Activated T-helper 1 cell treated with anti-CD3 and anti-CD28 coated beads, Interleukin-12 subunit alpha, Interleukin-12 subunit beta, Interleukin-2, Interleukin-4 antibody, amounts not matched to agents 30 ng/mL and 10 ng/mL and 1 ng/mL, durations not matched to agents 14 hours and 24 hours and 36 hours (primary cell): ENCODE results near the gene CD7. TPM values are rescaled to one million over a fixed set of nuclear protein-coding genes. Genes with fewer than 3 reads are reported as not detected.

Experiments used
- DNase-seq: peaks from one replicate; pipeline ENCODE4 v3.0.0; 2021; ENCODE audit warnings: low spot score
- H3K27ac Mint-ChIP-seq: one replicate; pipeline ENCODE4 v1.8.0; 2021; ENCODE audit warnings: mild to moderate bottlenecking, mixed read lengths
- H3K27me3 Mint-ChIP-seq: one replicate; pipeline ENCODE4 v1.8.0; 2022; ENCODE audit warnings: mild to moderate bottlenecking, moderate library complexity, mixed read lengths; ENCODE audit not compliant: insufficient read depth
- H3K36me3 Mint-ChIP-seq: one replicate; pipeline ENCODE4 v1.8.0; 2021; ENCODE audit warnings: low read depth, mixed read lengths
- H3K4me1 Mint-ChIP-seq: one replicate; pipeline ENCODE4 v1.8.0; 2021; ENCODE audit warnings: low read depth, mixed read lengths
- H3K4me3 Mint-ChIP-seq: one replicate; pipeline ENCODE4 v1.8.0; 2021; ENCODE audit warnings: mild to moderate bottlenecking, moderate library complexity, mixed read lengths
- H3K9me3 Mint-ChIP-seq: one replicate; pipeline ENCODE4 v1.8.0; 2021; ENCODE audit warnings: mixed read lengths
- intact Hi-C: fragments of 100-400 bp; cut with micrococcal nuclease; formaldehyde crosslinking; loops from one replicate; pipeline ENCODE4 v1.15.1; 2024
- total RNA-seq: library from RNA; stranded (reverse); gene quantifications from 2 replicates; pipeline ENCODE4 v1.2.3, GENCODE V29; 2022

Gene CD7
- total RNA-seq, 1 donor from 2014 or later, result 455 TPM

DNA sequence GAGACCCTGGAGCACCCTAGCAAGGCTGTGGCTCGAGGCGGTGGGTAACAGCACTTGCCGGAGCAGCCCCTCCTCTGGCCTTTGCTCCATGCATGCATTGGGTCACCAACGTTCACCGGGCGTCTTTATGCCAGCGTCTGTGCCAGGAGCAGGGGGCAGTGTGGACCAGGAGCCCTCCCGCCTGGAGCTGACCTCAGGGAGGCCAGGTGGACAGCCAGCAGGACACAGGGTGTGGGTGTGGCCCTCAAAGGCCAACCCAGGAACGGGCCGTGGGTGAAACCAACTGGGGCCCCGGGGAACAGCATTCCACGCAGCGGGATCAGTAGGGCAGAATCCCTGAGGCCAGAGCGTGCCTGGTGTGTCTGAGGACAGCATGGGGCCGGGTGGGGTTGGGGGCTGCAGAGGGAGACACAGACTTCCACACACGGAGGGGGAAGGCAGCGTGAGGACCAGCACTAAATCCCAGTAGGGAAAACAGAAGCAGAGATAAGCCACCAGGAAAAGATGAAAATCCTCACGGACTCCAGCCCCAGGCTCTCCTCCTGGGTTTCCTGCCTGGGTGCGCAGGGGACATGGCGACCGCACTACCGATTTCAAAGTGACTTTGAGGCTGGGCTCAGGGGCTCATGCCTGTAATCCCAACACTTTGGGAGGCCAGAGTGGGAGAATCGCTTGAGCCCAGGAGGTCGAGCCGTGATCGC lies 2.9 kb upstream of the CD7 start:
- H3K4me3 Mint-ChIP-seq, result peak overlapping the region; percentile 51
- H3K9me3 Mint-ChIP-seq, result no peaks in the 10 kb centered on the region
- H3K27me3 Mint-ChIP-seq, result no peaks in the 10 kb centered on the region
- intact Hi-C loops, result no loop called here
- peak overlapping the region; percentile 99 for H3K27ac Mint-ChIP-seq
- peaks cover 19% of the 10 kb centered on the region for H3K36me3 Mint-ChIP-seq
- H3K4me1 Mint-ChIP-seq, result peaks cover 18% of the 10 kb centered on the region
- no peak for DNase-seq

DNA sequence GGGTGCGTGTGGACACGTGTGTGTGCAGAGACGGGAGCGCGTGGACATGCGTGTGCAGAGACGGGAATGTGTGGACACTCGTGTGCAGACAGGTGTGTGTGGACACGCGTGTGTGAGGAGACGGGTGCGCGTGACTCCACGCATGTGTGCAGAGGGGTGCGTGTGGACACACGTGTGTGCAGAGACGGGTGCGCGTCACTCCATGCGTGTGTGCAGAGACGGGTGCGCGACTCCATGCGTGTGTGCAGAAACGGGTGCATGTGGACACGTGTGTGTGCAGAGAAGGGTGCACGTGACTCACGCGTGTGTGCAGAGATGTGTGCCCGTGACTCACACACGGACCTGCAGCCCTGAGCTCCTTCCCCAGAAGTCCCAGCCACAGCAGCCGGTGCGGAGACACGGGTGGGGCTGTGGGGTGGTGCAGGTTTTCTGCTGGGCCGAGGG lies 2.2 kb upstream of the CD7 start:
- no peaks in the 10 kb centered on the region for H3K27me3 Mint-ChIP-seq
- H3K4me3 Mint-ChIP-seq, result no peak overlapping the region
- no peak for DNase-seq
- peaks cover 15% of the 10 kb centered on the region for H3K36me3 Mint-ChIP-seq
- H3K4me1 Mint-ChIP-seq, result peaks cover 13% of the 10 kb centered on the region
- peak overlapping the region; percentile 99 for H3K27ac Mint-ChIP-seq
- intact Hi-C loops, result no loop called here
- H3K9me3 Mint-ChIP-seq, result no peaks in the 10 kb centered on the region

GRCh38 chr17:82318772-82319606 lies 1.6 kb upstream of the CD7 start:
- Mint-ChIP-seq H3K4me1 (peaks cover 10% of the 10 kb centered on the region), H3K9me3 (no peaks in the 10 kb centered on the region), H3K4me3 (no peak overlapping the region), H3K27me3 (no peaks in the 10 kb centered on the region), H3K36me3 (peaks cover 17% of the 10 kb centered on the region), H3K27ac (no peak overlapping the region)
- intact Hi-C loops, result no loop called here
- DNase-seq, result no peak

DNA sequence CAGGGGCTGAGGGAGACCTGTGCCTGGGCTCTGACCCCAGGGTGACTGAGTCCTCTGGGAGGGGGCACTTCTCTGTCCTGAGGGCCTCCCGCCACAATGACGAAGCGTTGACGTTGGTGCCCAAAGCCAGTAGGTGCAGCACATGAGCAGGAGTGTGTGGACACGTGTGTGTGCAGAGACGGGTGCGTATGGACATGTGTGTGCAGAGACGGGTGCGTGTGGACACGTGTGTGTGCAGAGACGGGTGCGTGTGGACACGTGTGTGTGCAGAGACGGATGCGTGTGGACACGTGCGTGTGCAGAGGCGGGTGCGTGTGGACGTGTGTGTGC lies 726 bp upstream of the CD7 start:
- intact Hi-C loops, result no loop called here
- Mint-ChIP-seq H3K27me3 (no peaks in the 10 kb centered on the region), H3K27ac (no peak overlapping the region), H3K36me3 (peaks cover 22% of the 10 kb centered on the region), H3K9me3 (no peaks in the 10 kb centered on the region), H3K4me3 (no peak overlapping the region), H3K4me1 (peaks cover 10% of the 10 kb centered on the region)
- no peak for DNase-seq

DNA sequence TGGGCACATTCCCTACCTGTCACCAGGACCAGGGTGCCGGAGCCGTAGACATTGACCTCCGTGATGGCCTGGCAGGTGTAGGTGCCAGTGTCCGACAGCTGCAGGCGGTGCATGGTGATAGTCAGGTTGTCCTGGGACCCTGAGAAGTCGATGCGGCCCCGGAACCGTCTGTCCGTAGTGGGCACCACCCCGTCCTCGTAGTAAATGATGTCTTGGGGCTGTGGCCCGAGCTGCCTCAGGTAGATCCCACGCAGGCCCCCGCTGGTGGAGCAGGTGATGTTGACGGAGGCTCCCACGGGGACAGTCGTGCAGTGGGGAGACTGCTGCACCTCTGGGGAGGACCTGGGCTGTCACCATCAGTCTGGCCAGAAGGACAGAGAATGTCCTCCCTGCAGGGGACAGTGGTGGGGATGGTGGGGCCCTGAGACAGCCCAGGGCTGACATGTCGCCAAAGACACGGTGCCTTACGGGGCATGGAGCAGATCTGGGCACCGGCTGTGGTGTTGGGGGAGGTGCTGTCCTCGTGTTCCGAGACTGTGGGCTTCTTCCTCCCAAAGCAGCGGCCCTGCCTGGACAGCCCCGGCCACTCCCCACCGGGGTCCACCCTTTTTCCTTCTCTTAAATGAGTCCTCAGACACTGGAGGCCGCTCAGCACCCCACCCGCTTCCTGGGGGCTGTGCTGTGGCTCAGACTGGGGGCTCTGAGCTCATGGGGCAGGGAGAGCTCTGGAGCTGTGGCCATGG lies 586 bp downstream of the CD7 start:
- H3K36me3 Mint-ChIP-seq, result peaks cover 22% of the 10 kb centered on the region
- no peaks in the 10 kb centered on the region for H3K9me3 Mint-ChIP-seq
- no peak overlapping the region for H3K27ac Mint-ChIP-seq
- intact Hi-C loops, result loop anchor here (1.0 to 2.0 kb wide), 3 partner anchors 11 to 44 kb away; partner anchors contain the start of gene CSNK1D
- peak overlapping the region; percentile 97 for H3K4me3 Mint-ChIP-seq
- peaks cover 10% of the 10 kb centered on the region for H3K4me1 Mint-ChIP-seq
- DNase-seq, result no peak
- H3K27me3 Mint-ChIP-seq, result no peaks in the 10 kb centered on the region

- H3K27ac Mint-ChIP-seq, result no peak overlapping the region
- H3K9me3 Mint-ChIP-seq, result no peaks in the 10 kb centered on the region
- peaks cover 18% of the 10 kb centered on the region for H3K36me3 Mint-ChIP-seq
- H3K4me3 Mint-ChIP-seq, result peak overlapping the region; percentile 97
- H3K27me3 Mint-ChIP-seq, result no peaks in the 10 kb centered on the region
- intact Hi-C loops, result loop anchor here (2.0 kb wide), 2 partner anchors 13 to 43 kb away; partner anchors contain the start of gene CSNK1D
- H3K4me1 Mint-ChIP-seq, result peaks cover 5% of the 10 kb centered on the region
- DNase-seq, result peak; percentile 31
These were observed 1.6 kb downstream of the CD7 start for GRCh38 chr17:82315703-82316358.

DNA sequence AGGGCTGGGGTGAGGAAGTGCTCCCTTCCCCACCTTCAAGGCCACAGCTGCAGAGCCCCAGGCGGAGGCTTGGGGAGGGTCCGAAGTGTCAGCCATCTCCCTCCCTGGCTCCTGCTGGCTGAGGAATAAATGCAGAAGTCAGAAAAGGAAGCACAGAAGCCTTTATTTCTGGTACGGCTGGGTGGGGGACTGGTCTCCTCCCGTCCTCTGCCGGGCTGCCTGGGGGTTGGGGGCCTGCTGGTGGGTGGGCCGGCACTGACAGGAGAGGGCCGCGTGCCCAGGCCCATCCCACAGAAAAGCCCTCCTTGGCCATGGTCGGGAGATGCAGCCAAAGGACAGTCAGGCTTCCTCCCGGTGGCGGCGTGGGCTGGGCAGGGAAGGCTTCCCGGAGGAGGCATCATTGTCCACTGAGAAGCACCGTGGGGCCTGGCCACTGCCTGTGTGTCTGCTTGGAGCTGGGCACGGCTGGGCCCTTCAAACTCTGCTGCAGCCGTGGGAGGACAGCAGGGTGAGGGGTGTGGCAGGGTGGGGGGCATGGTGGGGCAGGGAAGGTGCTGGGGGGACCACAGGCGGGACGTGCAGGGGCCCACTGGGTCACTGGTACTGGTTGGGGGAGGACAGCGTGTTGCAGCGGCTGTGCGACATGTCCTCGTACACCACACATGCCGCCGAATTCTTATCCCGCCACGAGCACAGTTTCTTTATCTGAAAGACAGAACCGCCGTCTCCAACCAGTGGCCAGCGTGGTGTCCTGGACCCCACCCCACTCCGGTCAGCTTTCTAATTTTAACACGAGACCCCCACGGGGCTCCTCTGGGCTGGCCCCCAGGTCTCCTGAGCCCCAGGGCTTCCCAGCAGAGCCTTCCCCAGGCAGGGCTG lies 2.4 kb downstream of the CD7 start:
- peak overlapping the region; percentile 97 for H3K4me3 Mint-ChIP-seq
- DNase-seq, result no peak
- H3K27ac Mint-ChIP-seq, result no peak overlapping the region
- no peaks in the 10 kb centered on the region for H3K9me3 Mint-ChIP-seq
- H3K36me3 Mint-ChIP-seq, result peaks cover 18% of the 10 kb centered on the region
- intact Hi-C loops, result no loop called here
- peaks cover 5% of the 10 kb centered on the region for H3K4me1 Mint-ChIP-seq
- H3K27me3 Mint-ChIP-seq, result no peaks in the 10 kb centered on the region

DNA sequence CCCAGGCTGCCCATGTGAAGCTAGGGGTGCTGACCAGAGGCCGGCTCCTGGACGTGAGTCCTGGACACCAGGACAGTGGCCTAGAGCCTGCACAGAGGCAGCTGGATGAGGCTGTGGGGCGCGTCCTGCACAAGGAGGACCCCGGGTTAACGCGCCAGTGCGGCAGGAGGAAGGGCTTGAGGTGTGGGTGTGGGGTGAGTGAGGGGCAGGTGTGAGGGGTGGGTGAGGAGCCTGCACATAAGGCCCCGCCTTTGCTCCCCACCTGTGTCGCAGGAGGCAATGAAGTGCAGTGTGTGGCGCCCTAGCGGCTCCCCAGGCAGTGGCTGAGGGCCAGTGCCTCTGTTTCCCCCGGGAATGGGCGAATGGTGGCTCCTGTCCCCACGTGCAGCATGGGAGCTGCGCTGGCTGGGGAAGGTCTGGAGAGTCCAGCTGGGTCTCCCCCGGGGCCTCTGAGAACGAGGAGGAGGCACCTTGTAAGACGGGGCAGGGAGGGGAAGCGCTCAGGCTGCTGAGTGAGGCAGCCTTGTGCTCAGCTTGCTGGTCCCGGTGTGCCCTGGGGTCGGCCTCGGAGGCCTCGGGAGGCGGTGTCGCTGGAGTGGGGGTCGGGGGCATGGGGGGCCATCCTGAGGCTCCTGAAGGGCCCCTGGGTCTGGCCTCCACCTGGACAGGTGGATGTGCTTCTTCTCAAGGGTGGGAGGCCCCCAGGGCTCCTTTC lies 3.2 kb downstream of the CD7 start:
- Mint-ChIP-seq H3K4me1 (peaks cover 5% of the 10 kb centered on the region), H3K9me3 (no peaks in the 10 kb centered on the region), H3K27me3 (no peaks in the 10 kb centered on the region), H3K36me3 (peaks cover 18% of the 10 kb centered on the region), H3K4me3 (peak overlapping the region; percentile 97), H3K27ac (peak overlapping the region; percentile 40)
- intact Hi-C loops, result no loop called here
- DNase-seq, result no peak

DNA sequence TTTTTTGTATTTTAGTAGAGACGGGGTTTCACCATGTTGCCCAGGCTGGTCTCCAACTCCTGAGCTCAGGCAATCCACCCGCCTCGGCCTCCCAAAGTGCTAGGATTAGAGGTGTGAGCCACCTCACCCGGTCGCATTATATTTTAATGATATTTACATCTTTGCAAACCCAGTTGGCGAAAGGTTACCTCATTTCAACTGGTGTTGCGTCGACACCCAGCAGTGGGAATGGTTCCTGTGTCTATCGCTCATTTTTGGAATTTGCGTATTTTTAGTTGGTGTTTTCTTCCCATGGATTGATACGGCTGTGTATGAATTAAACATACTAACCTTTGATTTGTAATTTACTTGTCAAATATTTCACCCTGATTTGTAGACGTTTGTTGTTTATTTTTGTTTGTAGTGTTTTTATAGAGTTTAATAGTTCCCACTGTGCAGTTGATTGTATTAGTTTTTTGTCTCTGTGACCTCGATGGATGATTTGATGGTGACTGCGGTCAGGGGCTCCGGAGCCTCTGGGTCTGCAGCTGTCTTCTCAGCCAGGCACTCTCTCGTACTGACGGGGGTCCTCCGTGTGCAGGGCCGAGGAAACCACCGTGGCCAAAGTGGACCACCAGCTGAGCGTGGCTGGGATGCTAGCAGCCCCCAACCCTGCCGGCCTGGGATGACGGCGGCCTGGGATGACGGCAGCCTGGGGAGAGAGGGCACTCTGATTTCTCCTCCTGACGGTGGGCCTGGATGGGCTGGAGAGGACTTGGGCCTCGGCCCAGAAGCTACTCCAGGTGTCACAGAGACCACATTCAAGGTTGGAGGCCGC lies 4.0 kb downstream of the CD7 start:
- intact Hi-C loops, result no loop called here
- Mint-ChIP-seq H3K4me1 (peaks cover 5% of the 10 kb centered on the region), H3K9me3 (no peaks in the 10 kb centered on the region), H3K27ac (peak overlapping the region; percentile 53), H3K4me3 (peak overlapping the region; percentile 97), H3K27me3 (no peaks in the 10 kb centered on the region), H3K36me3 (peaks cover 18% of the 10 kb centered on the region)
- DNase-seq, result no peak

DNA sequence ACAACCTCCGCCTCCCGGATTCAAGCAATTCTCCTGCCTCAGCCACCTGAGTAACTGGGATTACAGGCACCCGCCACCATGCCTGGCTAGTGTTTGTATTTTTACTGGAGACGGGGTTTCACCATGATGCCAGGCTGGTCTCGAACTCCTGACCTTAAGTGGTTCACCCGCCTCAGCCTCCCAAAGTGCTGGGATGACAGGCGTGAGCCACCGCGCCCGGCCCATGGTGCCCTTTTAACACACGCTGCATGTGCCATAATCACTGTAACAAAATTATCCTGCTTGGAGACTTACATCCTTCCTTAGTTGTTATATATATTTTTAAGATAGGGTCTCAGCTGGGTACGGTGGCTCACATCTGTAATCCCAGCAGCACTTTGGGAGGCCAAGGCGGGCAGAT lies 5.4 kb downstream of the CD7 start:
- no peaks in the 10 kb centered on the region for H3K27me3 Mint-ChIP-seq
- no peak overlapping the region for H3K27ac Mint-ChIP-seq
- peaks cover 6% of the 10 kb centered on the region for H3K4me1 Mint-ChIP-seq
- H3K36me3 Mint-ChIP-seq, result peaks cover 20% of the 10 kb centered on the region
- intact Hi-C loops, result no loop called here
- H3K4me3 Mint-ChIP-seq, result no peak overlapping the region
- no peak for DNase-seq
- H3K9me3 Mint-ChIP-seq, result no peaks in the 10 kb centered on the region

- intact Hi-C loops, result no loop called here
- no peak overlapping the region for H3K27ac Mint-ChIP-seq
These were observed 6.5 kb downstream of the CD7 start for GRCh38 chr17:82310877-82311276.

More at GRCh38 chr17:82310877-82311276, 6.5 kb downstream of the CD7 start:
- Mint-ChIP-seq H3K36me3 (peaks cover 15% of the 10 kb centered on the region), H3K4me3 (no peak overlapping the region), H3K4me1 (peaks cover 15% of the 10 kb centered on the region), H3K27me3 (no peaks in the 10 kb centered on the region), H3K9me3 (no peaks in the 10 kb centered on the region)
- no peak for DNase-seq
